ENCODE results near the gene C11orf71. TPM values are rescaled to one million over a fixed set of nuclear protein-coding genes. Genes with fewer than 3 reads are reported as not detected.

Gene C11orf71
- 2.9 and 3.5 TPM in 2 replicates for total RNA-seq

- peak; percentile 99 for DNase-seq (ENCODE audit: low read depth)
These were observed at the start of gene C11orf71, which contains the start of gene RBM7 for GRCh38 chr11:114400216-114400914. TSS of gene C11orf71 (minus strand) at chr11:114400511. CDS start at chr11:114400331, 180 bp downstream. TSS of gene RBM7 (plus strand) at chr11:114400666. CDS start at chr11:114400672, 6 bp downstream.

GRCh38 chr11:114449845-114450244 is 49.5 kb upstream of the C11orf71 start:
- DNase-seq (ENCODE audit: low read depth): no peak
- TF ChIP-seq CTCF (IDR thresholded peaks at IDR 0.05; ENCODE audit: insufficient read depth, low read depth, low read length): no peak

More at GRCh38 chr11:114400216-114400914, at the start of gene C11orf71, which contains the start of gene RBM7:
- H3K4me3 ChIP-seq (ENCODE audit: low read depth, low read length): peak within 1 kb of the TSS; percentile 90
- TF ChIP-seq CTCF (IDR thresholded peaks at IDR 0.05; ENCODE audit: insufficient read depth, low read depth, low read length): no peak

GRCh38 chr11:114448749-114449482 is 48.6 kb upstream of the C11orf71 start:
- DNase-seq (ENCODE audit: low read depth): peak; percentile 55
- TF ChIP-seq CTCF (IDR thresholded peaks at IDR 0.05; ENCODE audit: insufficient read depth, low read depth, low read length): no peak
- no peak overlapping the region for H3K4me3 ChIP-seq (ENCODE audit: low read depth, low read length)

More at GRCh38 chr11:114449845-114450244, 49.5 kb upstream of the C11orf71 start:
- H3K4me3 ChIP-seq (ENCODE audit: low read depth, low read length): no peak overlapping the region

- DNase-seq (ENCODE audit: low read depth): peak; percentile 92
- no peak for TF ChIP-seq CTCF (IDR thresholded peaks at IDR 0.05; ENCODE audit: insufficient read depth, low read depth, low read length)
- H3K4me3 ChIP-seq (ENCODE audit: low read depth, low read length): peak overlapping the region; percentile 7
These were observed 47.6 kb upstream of the C11orf71 start for GRCh38 chr11:114447892-114448291.

- DNase-seq (ENCODE audit: low read depth): no peak
These were observed 47.1 kb upstream of the C11orf71 start for GRCh38 chr11:114447444-114447843.

GRCh38 chr11:114442536-114442935 is 42.2 kb upstream of the C11orf71 start:
- DNase-seq (ENCODE audit: low read depth): no peak
- TF ChIP-seq CTCF (IDR thresholded peaks at IDR 0.05; ENCODE audit: insufficient read depth, low read depth, low read length): no peak
- H3K4me3 ChIP-seq (ENCODE audit: low read depth, low read length): no peak overlapping the region

More at GRCh38 chr11:114447444-114447843, 47.1 kb upstream of the C11orf71 start:
- peak overlapping the region; percentile 7 for H3K4me3 ChIP-seq (ENCODE audit: low read depth, low read length)
- TF ChIP-seq CTCF (IDR thresholded peaks at IDR 0.05; ENCODE audit: insufficient read depth, low read depth, low read length): no peak

Data from fibroblast of villous mesenchyme (primary cell).